ENCODE measurements around the gene SPEG. TPM values are rescaled to one million over a fixed set of nuclear protein-coding genes. Genes with fewer than 3 reads are reported as not detected.

Gene SPEG
- total RNA-seq, 1 experiment from 2014 or later = 56.6 TPM

DNA sequence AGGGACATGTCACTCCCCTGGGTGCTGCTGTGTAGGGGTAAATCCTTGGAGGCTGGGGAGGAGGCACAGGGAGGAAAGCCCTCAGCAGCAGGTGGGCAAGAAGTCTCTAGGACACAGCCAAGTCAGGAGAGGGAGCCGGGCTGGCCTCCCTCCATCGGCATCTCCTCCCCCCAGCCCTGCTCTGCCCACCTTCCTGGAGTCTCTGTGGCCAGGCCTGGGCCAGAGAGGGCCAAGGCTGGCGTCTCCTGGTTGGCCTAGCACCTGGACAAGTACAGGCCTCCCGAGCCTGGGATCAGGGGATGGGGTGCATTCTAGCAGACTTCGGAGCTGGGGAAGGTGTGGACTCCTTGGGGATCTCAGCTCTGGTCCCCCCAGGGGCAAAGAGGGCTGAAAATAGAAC lies 1.8 kb downstream of the SPEG start:
- no peak overlapping the region for H3K27ac ChIP-seq (ENCODE audit: low read depth, low read length)
- no peak overlapping the region for H3K4me2 ChIP-seq (ENCODE audit: low read length)
- DNase-seq (ENCODE audit: low read depth, low spot score) (no peak), ATAC-seq (no peak)
- TF ChIP-seq SRF (IDR thresholded peaks at IDR 0.05; ENCODE audit: low read depth) = no peak
- RAD21 ChIA-PET (ENCODE audit: low non-redundant PET in 1 of 2, low total read pairs in 2 of 2, uncharacterized antibody in 2 of 2, unreplicated experiment in 2 of 2) = no interaction called here
- CTCF ChIA-PET = no interaction called here
- no peaks in the 10 kb centered on the region for H4K20me1 ChIP-seq (ENCODE audit: insufficient read depth)
- POLR2A ChIA-PET = interaction anchor here (1.3 kb wide), 1 partner anchor 10 kb away, joined by 3 read pairs; no protein-coding TSS in a partner anchor
- no peaks in the 10 kb centered on the region for H3K27me3 ChIP-seq (ENCODE audit: insufficient read depth, low read length)
- BruUV-seq (replicated peaks) = no TSS peak
- H3K9me2 ChIP-seq (ENCODE audit: insufficient read depth) = no peaks in the 10 kb centered on the region
- intact Hi-C loops (cut with micrococcal nuclease) = no loop called here
- H2AFZ ChIP-seq (ENCODE audit: low read depth, low read length, poor library complexity, severe bottlenecking) = no peak overlapping the region
- no peak overlapping the region for H3K9ac ChIP-seq (ENCODE audit: low read length)
- H3K4me3 ChIP-seq (replicated peaks in 1 of 2; ENCODE audit: low read depth in 1 of 2, low read length in 2 of 2) = no peak overlapping the region
- H3K9me3 ChIP-seq (ENCODE audit: control insufficient read depth in 1 of 2, insufficient read depth in 1 of 2, low read depth in 1 of 2, low read length in 2 of 2) = no peaks in the 10 kb centered on the region
- H3K79me2 ChIP-seq (ENCODE audit: insufficient read depth, low read length) = no peaks in the 10 kb centered on the region
- H3K4me1 ChIP-seq (ENCODE audit: control insufficient read depth in 1 of 2, insufficient read depth in 2 of 2, low read length in 2 of 2) = peaks cover 14 to 21% of the 10 kb centered on the region in 2 experiments
- no peaks in the 10 kb centered on the region for H3K36me3 ChIP-seq (ENCODE audit: control insufficient read depth in 1 of 2, insufficient read depth in 2 of 2, low read length in 2 of 2)

DNA sequence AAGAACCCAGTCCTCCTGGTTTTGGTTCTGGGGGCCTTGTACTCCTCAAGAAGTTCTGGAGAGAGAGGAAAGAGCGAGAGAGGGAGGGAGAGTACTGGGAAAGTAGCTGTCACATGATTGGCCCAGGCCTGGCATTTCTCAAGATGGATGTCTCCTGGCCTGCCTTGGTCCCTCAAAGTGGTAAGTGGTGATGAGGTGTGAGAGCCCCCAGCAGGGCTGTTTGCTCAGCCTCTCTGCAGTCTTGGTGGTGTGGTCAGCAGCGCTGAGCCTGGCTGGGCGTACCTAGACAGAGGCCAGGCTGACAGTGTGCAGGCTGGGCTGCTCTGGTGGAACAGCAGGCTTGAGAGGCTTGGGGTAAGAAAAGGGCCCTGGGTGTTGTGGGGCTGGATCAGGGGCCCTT lies 2.5 kb downstream of the SPEG start:
- Histone ChIP-seq H4K20me1 (ENCODE audit: insufficient read depth) (no peaks in the 10 kb centered on the region), H3K4me1 (ENCODE audit: control insufficient read depth in 1 of 2, insufficient read depth in 2 of 2, low read length in 2 of 2) (peaks cover 14 to 23% of the 10 kb centered on the region in 2 experiments), H3K9me3 (ENCODE audit: control insufficient read depth in 1 of 2, insufficient read depth in 1 of 2, low read depth in 1 of 2, low read length in 2 of 2) (no peaks in the 10 kb centered on the region), H3K4me3 (replicated peaks in 1 of 2; ENCODE audit: low read depth in 1 of 2, low read length in 2 of 2) (no peak overlapping the region), H3K79me2 (ENCODE audit: insufficient read depth, low read length) (no peaks in the 10 kb centered on the region), H2AFZ (ENCODE audit: low read depth, low read length, poor library complexity, severe bottlenecking) (no peak overlapping the region), H3K36me3 (ENCODE audit: control insufficient read depth in 1 of 2, insufficient read depth in 2 of 2, low read length in 2 of 2) (no peaks in the 10 kb centered on the region), H3K27me3 (ENCODE audit: insufficient read depth, low read length) (no peaks in the 10 kb centered on the region), H3K4me2 (ENCODE audit: low read length) (no peak overlapping the region), H3K9me2 (ENCODE audit: insufficient read depth) (no peaks in the 10 kb centered on the region), H3K27ac (ENCODE audit: low read depth, low read length) (no peak overlapping the region), H3K9ac (ENCODE audit: low read length) (no peak overlapping the region)
- ChIA-PET POLR2A (interaction anchor here (1.3 kb wide), 1 partner anchor 10 kb away, joined by 3 read pairs; no protein-coding TSS in a partner anchor), CTCF (interaction anchor here (0.7 to 1.2 kb wide), 2 partner anchors 9 to 50 kb away, joined by 3 to 4 read pairs; partner anchors contain the start of gene DNPEP), RAD21 (ENCODE audit: low non-redundant PET in 1 of 2, low total read pairs in 2 of 2, uncharacterized antibody in 2 of 2, unreplicated experiment in 2 of 2) (no interaction called here)
- ATAC-seq (no peak), DNase-seq (ENCODE audit: low read depth, low spot score) (no peak)
- intact Hi-C loops (cut with micrococcal nuclease) = no loop called here
- no TSS peak for BruUV-seq (replicated peaks)
- TF ChIP-seq, protein P1, sequence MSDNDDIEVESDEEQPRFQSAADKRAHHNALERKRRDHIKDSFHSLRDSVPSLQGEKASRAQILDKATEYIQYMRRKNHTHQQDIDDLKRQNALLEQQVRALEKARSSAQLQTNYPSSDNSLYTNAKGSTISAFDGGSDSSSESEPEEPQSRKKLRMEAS (IDR thresholded peaks at IDR 0.05) = no peak
- TF ChIP-seq ZFX (IDR thresholded peaks at IDR 0.05) = no peak
- no peak for TF ChIP-seq SRF (IDR thresholded peaks at IDR 0.05; ENCODE audit: low read depth)
- no peak for TF ChIP-seq RAD21 (IDR thresholded peaks at IDR 0.05; ENCODE audit: low read depth)
- TF ChIP-seq EGR1 (IDR thresholded peaks at IDR 0.05; ENCODE audit: low read depth) = no peak
- TF ChIP-seq, protein P2, sequence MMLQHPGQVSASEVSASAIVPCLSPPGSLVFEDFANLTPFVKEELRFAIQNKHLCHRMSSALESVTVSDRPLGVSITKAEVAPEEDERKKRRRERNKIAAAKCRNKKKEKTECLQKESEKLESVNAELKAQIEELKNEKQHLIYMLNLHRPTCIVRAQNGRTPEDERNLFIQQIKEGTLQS (IDR thresholded peaks at IDR 0.05) = no peak
- TF ChIP-seq CBX3 (IDR thresholded peaks at IDR 0.05; ENCODE audit: low read depth) = no peak
- no peak for TF ChIP-seq CTCF (IDR thresholded peaks at IDR 0.05 in 2 of 3, conservative IDR thresholded peaks at IDR 0.05 in 1 of 3; ENCODE audit: borderline replicate concordance in 1 of 3, insufficient read depth in 1 of 3, low read depth in 2 of 3, low read length in 2 of 3)
- no peak for TF ChIP-seq JUND (IDR thresholded peaks at IDR 0.05)
- no peak for TF ChIP-seq EZH2 (IDR thresholded peaks at IDR 0.05)
- no peak for TF ChIP-seq REST (IDR thresholded peaks at IDR 0.05; ENCODE audit: low read depth)
- no peak for TF ChIP-seq YY1 (IDR thresholded peaks at IDR 0.05; ENCODE audit: extremely low read depth, insufficient replicate concordance, low read depth, low read length)
- TF ChIP-seq SIN3A (IDR thresholded peaks at IDR 0.05; ENCODE audit: low read depth) = no peak
- no peak for TF ChIP-seq EZH2phosphoT487 (IDR thresholded peaks at IDR 0.05; ENCODE audit: borderline replicate concordance)
- TF ChIP-seq POLR2AphosphoS5 (IDR thresholded peaks at IDR 0.05; ENCODE audit: low read depth, low read length) = no peak
- no peak for TF ChIP-seq TCF7L2 (IDR thresholded peaks at IDR 0.05; ENCODE audit: borderline replicate concordance, extremely low read depth, insufficient read depth, insufficient read length)
